Measurements from ENCODE around the gene LRFN2.

LRFN2 gene

GRCh38 chr6:40545954-40546353 lies 41.2 kb downstream of the LRFN2 start:
- DNase-seq (ENCODE audit: low read depth in 1 of 2, low spot score in 1 of 2), result no peak

- no peak for DNase-seq (ENCODE audit: low read depth in 1 of 2, low spot score in 1 of 2)
Measured at GRCh38 chr6:40543776-40544175, 43.4 kb downstream of the LRFN2 start.

DNA sequence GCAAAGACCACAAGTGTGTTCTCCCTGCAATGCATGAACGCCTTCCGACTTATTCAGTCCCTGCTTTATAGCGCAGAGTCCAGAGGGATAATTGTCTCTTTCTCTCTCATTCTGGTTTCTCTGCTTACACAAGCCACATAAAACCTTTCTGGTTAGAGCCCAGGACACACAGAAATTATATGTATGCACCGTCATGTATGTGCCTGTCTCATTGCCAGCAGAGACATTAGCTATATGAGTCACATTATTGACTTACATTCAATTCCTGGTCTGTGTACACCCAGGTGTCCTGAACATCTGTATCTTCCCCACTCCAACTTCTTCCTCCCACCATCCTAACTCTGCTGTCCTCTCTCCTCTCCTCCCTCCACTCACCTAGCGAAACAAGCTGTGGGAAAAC lies 44.0 kb downstream of the LRFN2 start:
- no peak for DNase-seq (ENCODE audit: low read depth in 1 of 2, low spot score in 1 of 2)

- no peak for DNase-seq (ENCODE audit: low read depth in 1 of 2, low spot score in 1 of 2)
Measured at GRCh38 chr6:40542175-40542764, 44.9 kb downstream of the LRFN2 start.

DNA sequence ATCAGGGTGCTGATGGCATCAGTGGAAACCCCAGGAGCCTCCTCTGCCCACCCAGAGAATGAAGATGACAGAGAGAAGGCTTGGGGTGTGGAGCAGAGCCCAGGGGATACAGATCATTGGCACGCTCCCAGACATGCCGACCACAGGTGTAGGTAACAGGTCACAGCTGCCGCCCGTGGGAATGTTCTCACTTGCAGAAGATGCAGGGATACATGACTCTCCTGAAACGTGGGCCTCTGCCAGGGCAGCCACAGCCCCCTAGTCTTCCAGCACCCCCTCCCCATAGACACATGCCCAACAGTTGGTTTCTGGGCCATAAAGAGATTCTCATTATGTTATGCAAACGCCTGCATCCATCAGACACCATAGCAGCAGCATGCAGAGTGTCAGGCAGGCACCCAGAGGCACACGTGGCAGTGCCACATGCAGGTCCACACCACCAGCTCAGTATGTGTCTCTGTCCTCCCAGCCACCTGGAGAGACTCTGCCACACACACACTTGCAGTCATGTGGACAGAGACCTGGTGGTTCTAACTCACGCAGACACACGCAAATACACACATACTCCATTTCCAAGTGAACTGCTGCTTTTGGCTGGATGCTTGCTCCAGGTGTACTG lies 45.5 kb downstream of the LRFN2 start:
- DNase-seq (ENCODE audit: low read depth in 1 of 2, low spot score in 1 of 2), result no peak

GRCh38 chr6:40540790-40541189 lies 46.4 kb downstream of the LRFN2 start:
- no peak for DNase-seq (ENCODE audit: low read depth in 1 of 2, low spot score in 1 of 2)

DNA sequence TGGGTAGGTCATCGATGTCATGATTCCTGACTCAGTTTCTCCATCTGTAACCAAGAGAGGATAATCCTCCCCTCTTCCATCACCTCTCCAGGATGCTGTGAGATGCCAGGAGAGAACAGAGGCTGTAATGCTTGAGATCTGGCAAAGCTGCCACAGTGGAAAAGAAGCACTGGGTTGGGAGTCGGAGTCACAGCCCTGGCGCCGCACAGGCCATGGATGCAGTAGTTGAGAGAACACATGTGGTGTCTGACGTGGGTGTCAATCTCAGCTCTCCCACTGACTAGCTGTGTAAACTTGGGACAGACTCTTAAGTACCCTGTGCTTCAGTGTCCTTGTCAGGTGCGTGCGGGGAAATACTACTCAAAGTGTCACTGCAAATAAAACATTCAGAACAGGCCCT lies 47.3 kb downstream of the LRFN2 start:
- DNase-seq (ENCODE audit: low read depth in 1 of 2, low spot score in 1 of 2), result no peak

DNA sequence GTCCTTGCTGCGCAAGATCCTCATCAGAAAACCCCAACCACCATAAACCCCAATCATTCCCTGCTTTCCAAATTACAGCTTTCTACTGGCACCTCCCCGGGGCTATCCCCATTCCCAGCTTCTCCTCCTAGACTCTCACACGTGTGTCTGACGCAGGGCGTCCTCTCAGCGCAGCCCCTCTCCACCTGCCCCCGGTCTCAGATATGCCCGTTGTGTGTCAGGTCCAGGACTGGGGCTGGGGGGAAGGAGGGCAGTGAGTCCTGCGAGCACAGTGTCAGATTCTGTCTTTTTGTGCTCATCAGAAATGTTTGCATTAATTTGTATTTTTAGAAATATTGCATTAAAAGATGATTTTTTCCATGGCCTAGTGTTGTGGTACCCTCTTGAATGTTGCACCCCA lies 48.6 kb downstream of the LRFN2 start:
- no peak for DNase-seq (ENCODE audit: low read depth in 1 of 2, low spot score in 1 of 2)

GRCh38 chr6:40537446-40537845 lies 49.7 kb downstream of the LRFN2 start:
- no peak for DNase-seq (ENCODE audit: low read depth in 1 of 2, low spot score in 1 of 2)

DNA sequence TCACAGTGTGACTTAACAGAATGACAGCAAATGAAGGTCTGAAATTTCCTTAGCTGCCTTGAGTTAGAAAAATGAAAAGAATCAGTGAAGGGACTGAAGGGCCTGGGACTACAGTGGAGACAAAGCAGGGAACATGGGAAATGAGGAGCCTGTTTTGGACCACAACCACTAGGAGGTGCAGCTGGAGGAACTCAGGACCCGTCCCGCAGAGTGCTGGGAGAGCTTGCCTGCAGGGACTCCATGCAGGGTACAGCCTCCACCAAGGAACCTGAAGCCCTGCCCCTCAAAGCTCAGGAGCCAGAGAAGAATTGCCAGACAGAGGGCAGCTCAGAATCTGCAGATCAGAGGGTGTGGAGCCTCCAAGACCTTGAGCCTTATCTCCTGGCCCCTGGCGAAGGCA lies 50.7 kb downstream of the LRFN2 start:
- DNase-seq (ENCODE audit: low read depth in 1 of 2, low spot score in 1 of 2), result no peak

DNA sequence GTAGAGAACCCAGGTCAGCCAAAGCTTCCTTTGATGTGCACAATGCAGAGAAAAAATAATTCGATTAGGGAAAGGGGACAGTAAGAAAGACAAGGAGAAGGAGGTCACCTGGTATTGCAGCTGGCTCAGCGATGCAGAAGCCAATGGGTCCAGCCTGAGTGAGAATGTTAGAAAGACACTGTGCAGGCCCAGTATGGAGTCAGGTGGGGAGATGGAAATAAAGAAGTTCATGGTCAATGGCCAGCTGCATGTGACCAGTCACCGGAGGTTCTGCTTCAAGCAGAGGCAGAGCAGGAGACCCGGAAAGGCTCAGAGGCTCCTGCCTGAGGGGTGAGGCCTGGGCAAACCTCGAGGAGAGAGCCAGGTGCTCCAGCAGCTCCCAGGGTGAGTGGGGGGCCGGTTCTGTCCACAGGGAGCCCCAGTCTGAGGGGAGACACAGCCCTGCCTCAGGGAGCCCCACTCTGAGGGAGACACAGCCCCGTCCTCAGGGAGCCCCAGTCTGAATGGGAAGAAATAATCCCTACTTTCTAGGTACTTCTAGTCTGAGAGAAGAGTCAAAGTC lies 51.3 kb downstream of the LRFN2 start:
- DNase-seq (ENCODE audit: low read depth in 1 of 2, low spot score in 1 of 2), result no peak

GRCh38 chr6:40535110-40535818 lies 51.9 kb downstream of the LRFN2 start:
- DNase-seq (ENCODE audit: low read depth in 1 of 2, low spot score in 1 of 2), result no peak

DNA sequence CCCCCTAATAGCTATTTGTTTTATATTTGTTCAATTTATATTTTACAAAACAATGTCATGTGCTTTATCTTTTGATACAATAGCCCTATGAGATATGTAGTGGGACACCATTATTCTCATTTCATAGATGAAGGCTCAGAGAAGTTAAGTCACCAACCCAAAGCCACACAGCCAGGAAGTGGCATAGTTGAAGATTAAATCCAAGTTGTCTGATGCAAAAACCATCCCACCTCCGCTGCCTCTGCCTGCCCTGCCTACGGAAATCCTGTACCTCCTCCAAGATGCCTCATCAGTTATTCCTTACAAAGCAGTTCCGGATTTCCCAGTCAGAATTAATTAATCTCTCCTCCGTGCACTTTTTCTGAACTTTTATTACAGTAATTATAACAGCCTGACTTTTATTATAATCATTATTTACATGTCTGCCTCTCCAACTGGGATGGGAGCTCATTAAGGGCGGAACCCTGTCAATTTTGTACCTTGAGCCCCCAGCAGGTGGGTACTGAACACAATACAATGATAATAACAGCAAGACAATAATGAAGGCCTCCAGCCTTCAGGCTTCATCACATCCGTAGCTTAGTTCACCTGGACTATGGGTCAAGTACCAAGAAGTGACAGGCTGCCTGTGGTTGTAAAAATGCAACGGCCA lies 54.7 kb downstream of the LRFN2 start:
- no peak for DNase-seq (ENCODE audit: low read depth in 1 of 2, low spot score in 1 of 2)

GRCh38 chr6:40529919-40530318 lies 57.2 kb downstream of the LRFN2 start:
- DNase-seq (ENCODE audit: low read depth in 1 of 2, low spot score in 1 of 2), result no peak

- no peak for DNase-seq (ENCODE audit: low read depth in 1 of 2, low spot score in 1 of 2)
Measured at GRCh38 chr6:40529040-40529439, 58.1 kb downstream of the LRFN2 start.

- no peak for DNase-seq (ENCODE audit: low read depth in 1 of 2, low spot score in 1 of 2)
Measured at GRCh38 chr6:40528051-40528450, 59.1 kb downstream of the LRFN2 start.

- DNase-seq (ENCODE audit: low read depth in 1 of 2, low spot score in 1 of 2), result no peak
Measured at GRCh38 chr6:40526036-40526435, 61.1 kb downstream of the LRFN2 start.

DNA sequence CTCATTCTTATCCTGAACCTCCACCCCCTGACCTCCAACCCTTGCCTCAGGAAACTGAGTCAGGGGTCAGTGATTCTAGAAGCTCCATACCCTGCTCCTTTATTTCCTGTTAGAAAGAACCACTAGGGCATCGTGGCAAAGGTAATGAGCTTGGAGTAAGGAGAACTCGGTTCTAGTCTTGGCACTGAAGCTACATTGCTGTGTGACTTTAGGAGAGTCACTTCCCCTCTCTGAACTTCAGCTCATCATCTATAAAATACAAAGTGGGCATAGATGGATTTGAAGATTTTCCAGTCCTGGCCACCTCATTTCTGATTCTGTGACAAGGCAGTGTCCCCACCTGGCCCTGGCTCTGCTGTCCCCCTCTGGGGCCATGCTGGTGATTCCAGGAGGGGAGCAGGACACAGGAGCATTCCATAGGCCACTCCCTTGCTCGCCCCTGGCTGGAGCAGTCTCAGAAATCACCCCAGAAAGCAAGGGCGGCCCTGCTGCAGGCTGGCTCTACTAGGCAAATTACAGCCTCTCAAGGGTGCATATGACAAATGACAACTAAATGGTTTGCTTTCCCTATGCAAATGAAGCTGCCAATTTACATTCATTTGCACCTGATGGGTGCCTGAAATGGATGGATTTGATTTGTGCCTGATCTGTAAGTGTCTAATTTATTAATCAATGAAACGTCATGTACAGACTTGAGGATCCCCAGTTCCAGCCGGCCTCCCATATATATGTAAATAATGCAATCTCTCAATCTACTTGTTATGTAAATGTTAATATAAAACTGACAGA lies 62.2 kb downstream of the LRFN2 start:
- no peak for DNase-seq (ENCODE audit: low read depth in 1 of 2, low spot score in 1 of 2)

GRCh38 chr6:40523505-40524172 lies 63.5 kb downstream of the LRFN2 start:
- DNase-seq (ENCODE audit: low read depth in 1 of 2, low spot score in 1 of 2), result no peak

DNA sequence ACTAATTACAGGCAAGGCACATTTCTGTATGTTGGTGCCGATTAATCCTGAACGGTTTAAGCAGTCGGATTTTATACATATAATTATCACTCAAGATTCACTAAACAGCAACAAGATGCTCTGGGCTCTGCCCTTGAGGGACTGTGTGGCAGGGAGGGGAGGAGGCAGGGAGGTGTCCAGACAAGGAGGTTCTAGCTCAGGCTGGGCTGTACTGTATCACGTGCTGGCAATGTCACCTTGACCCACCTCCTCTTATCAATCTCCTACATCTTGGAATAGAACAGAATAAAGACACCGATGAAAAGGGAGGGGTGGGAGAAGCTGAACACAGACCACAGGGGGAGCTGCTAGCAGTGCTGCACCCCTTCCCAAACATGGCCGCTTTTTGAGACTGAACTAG lies 65.7 kb downstream of the LRFN2 start:
- DNase-seq (ENCODE audit: low read depth in 1 of 2, low spot score in 1 of 2), result no peak

DNA sequence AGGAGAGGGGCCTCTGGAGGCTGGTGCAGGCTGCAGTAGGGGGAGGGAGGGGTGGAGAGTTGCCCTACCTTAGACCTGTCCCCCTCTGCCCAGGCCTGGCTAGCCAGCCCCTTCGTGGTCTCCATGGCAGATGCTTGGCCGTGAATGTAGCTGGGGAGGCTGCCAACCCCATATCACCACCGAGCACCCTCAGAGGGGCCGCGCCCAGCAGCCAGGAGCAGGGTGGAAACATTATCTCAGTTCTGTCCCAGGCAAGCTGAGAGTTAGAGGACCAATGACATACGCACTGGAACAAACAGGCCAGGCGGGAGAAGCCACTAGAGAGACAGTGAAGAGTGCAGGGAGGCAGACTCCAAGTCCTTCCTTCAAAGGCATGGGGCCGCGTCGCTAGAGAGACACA lies 66.5 kb downstream of the LRFN2 start:
- DNase-seq (ENCODE audit: low read depth in 1 of 2, low spot score in 1 of 2), result no peak

All from activated CD4-positive, alpha-beta T cell treated with anti-CD3 and anti-CD28 coated beads, Interleukin-2, amount 50 U/mL, for 24 hours (primary cell).